GM21447 (cell line): Measurements from ENCODE around the gene SPATA18.
"Not testable (repeated sequence)": the region's sequence is repeated elsewhere in the genome, so short reads cannot be mapped to it uniquely, and the experiment has no call there.

Experiments used
- ATAC-seq: cut with Tn5 transposase; IDR thresholded peaks from one replicate; pipeline ENCODE4 v1.9.1; 2021; ENCODE audit not compliant: unreplicated experiment

The SPATA18 gene

GRCh38 chr4:52105276-52105675, 54.2 kb downstream of the SPATA18 start:
- no peak for ATAC-seq

DNA sequence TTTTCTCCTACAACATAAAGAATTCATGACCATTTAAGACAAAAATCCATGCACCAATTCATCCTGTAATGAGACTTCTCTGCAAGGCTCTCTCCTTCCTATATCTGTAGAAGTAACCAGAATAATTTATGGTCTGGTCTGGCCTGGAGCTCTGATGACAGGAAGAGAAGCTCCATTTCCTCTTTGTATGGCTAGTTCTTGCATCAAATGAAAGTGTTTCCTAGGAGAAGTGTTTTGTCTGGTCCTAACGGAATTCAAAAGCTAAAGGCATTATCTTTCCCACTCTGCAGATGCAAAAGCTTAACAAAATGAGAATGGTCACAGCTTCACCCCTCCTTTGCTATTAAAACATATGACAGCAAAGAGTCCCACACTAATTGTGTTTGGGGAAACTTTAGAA, 55.1 kb downstream of the SPATA18 start:
- ATAC-seq: no peak

DNA sequence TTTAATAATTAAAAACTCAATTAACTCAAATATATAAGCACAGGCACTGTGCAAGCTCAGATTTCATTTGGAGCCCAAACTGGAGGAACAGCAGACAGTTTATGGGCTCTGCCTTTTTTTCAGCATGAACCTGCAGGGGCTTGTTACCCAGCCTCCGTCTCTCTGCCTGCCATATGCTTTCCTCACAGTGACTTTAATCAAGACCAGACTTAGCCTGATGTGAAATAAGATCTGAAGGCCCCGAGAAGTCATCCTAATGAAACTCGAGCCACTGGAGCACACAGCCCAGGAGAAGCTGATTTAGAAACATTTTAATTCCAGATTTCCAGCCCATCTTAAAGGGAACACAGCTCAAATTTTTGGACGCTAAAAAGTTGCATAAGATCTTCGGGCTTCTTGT, 55.6 kb downstream of the SPATA18 start:
- no peak for ATAC-seq

DNA sequence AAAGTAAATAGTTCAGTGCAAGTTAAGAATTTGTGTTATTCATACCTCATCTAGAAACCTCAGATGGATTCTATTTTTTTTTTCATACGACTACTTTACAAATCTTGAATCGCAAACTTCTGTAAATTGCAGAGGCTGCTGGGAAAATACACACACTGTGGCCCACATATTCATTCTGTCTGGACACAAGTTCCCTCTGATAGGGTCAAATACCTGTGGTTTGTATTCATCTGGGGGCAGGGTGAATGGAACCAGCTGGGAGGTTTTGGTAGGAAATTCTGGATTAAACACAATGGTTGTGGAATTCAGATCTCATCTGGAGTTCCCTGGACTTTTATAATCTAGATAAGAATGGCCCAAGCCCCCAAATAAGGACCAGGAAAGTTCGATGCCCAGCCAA, 56.2 kb downstream of the SPATA18 start:
- ATAC-seq: no peak

DNA sequence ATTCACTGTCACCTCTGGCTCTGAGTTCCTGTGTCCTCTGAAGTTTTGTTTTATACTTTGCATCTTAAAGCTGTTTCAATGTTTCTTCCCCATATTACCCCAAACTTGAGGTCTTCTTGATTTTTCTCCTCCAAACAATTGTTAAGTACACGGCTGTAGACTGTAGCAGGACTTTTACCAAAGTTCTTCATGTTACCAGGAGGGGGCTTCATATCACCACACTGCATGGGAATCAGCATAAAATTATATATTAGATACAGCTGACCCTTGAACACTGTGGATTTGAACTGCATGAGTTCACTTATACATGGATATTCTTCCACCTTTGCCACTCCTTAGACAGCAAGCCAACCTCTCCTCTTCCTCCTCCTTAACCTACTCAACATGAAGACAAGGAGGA, 56.6 kb downstream of the SPATA18 start:
- no peak for ATAC-seq

DNA sequence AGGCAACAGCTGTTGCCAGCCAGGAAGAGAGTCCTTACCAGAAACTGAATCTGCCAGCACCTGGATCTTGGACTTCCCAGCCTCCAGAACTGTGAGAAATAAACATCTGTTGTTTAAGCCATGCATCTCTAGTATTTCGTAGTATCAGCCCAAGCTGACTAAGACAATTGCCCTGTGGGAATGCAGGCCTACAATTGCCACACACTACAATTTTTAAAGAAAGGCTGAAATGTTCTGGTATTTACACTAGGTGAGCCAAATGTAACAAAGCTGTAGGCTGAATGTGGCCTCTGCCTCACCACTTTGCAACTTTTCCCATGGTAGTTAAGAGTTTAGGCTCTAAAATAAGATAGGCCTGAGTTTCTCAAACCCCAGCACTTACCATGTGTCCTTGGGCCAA, 59.1 kb downstream of the SPATA18 start:
- no peak for ATAC-seq

DNA sequence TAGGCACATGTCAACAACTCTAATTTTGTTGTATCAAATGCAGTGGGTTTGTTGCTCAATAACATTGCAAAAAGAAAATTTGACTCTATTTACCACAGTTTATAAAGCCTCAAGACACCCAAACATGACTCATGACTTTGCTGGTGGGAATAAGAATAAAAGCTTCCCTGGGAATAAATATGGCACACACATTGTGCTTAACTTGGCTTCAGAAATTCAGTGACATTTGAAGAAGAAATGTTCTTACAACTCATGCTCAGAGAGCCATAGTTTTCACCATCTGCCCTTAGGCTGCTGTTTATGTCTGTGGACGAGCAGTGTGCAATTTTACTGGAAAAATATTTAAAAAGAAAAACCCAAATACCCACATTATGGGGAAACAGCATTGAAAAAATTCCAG, 60.9 kb downstream of the SPATA18 start:
- ATAC-seq: no peak

- ATAC-seq: no peak
Measured at GRCh38 chr4:52112411-52112810, 61.3 kb downstream of the SPATA18 start.

- ATAC-seq: no peak
Measured at GRCh38 chr4:52116641-52117040, 65.5 kb downstream of the SPATA18 start.

- no peak for ATAC-seq
Measured at GRCh38 chr4:52126226-52126625, 75.1 kb downstream of the SPATA18 start.

DNA sequence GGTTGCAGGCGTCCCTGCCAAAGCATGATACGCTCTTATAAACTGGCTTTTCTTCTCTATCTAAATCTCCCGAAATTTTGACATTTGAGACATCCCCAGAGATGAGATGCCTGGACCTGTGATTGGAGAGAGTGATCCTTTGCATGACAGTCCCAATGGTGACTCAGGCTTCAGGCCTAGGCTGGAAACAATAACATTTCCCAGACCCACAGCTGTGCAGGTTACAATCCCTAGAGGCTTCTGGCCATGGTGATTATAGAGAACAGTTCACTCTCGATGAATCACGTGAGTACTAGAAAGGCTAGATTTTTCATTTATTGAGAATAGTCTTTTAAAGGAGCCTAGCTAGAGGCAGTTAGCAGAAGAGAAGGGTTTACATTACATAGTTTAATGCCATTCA, 75.9 kb downstream of the SPATA18 start:
- no peak for ATAC-seq

- ATAC-seq: no peak
Measured at GRCh38 chr4:52135171-52135570, 84.1 kb downstream of the SPATA18 start.

DNA sequence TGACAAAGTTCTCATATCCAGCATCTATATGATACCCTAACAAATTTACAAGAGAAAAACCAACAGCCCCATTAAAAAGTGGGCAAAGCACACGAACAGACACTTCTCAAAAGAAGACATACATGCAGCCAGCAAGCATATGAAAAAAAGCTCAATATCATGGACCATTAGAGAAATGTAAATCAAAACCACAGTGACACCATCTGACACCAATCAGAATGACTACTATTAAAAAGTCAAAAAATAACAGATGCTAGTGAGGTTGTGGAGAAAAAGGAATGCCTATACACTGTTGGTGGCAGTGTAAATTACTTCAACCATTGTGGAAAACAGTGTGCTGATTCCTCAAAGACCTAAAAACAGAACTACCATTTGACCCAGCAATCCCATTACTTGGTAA, 86.0 kb downstream of the SPATA18 start:
- ATAC-seq: not testable (repeated sequence)

GRCh38 chr4:52142816-52143215, 91.7 kb downstream of the SPATA18 start:
- ATAC-seq: no peak

DNA sequence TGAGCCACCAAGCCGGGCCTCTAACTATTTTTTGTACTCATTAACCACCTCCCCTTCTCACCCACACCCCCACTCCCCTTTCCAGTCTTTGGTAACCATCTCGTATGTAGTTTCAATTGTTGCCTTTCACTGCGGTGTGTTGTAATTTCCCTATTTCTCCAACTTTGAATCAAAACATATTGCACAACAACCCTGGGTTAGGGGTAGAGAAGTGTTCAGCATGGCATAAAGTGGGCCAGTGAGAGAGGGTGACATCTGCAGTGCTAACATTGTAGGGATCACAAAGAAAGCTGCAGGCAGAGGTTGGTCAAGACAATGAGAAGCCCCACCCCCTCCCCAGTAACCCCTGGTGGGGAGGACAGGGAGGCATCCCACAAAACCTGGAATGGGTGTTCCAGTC, 92.7 kb downstream of the SPATA18 start:
- no peak for ATAC-seq

DNA sequence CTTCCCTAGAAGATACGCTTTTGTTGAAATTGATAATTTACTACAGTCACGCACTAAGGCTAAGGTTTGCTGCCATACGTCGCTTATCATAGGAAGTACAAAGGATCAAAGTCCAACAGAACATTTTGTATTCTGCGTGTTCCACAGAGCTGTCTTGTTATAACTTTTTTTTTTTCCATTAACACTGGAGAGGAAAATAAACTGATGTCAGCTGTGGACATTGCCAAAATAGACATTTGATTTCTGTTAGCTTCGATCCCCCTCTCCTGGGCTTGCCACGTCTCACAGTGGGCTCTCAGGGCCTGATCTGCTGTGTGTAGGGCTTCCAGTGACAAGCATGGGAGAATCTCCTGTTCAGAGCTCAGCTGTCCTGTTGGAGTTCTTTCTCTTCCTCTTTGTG, 93.3 kb downstream of the SPATA18 start:
- no peak for ATAC-seq
